GM18505 (cell line): Measurements from ENCODE around the gene MMP19.

Experiments
- ATAC-seq: cut with Tn5 transposase; IDR thresholded peaks from one replicate; pipeline ENCODE4 v1.9.1; 2021; ENCODE audit not compliant: unreplicated experiment
- POLR2A ChIP-seq: IDR thresholded peaks from 4 replicates; pipeline ENCODE4 v1.6.1; 2011; ENCODE audit warnings: borderline replicate concordance; ENCODE audit not compliant: insufficient read depth, insufficient read length; ENCODE audit errors: extremely low read depth

The MMP19 gene

GRCh38 chr12:55831447-55831815 lies 11.3 kb downstream of the MMP19 start:
- TF ChIP-seq POLR2A = no peak
- no peak for ATAC-seq

GRCh38 chr12:55830601-55831446 lies 11.9 kb downstream of the MMP19 start:
- peak; percentile 59 for TF ChIP-seq POLR2A
- ATAC-seq = no peak

GRCh38 chr12:55829967-55830600 lies 12.7 kb downstream of the MMP19 start:
- ATAC-seq = peak; percentile 25
- TF ChIP-seq POLR2A = no peak

- no peak for ATAC-seq
- TF ChIP-seq POLR2A = no peak
Measured at GRCh38 chr12:55828357-55828756, 14.4 kb downstream of the MMP19 start.

- no peak for ATAC-seq
Measured at GRCh38 chr12:55827806-55828205, 14.9 kb downstream of the MMP19 start.

GRCh38 chr12:55824726-55825125 lies 18.0 kb downstream of the MMP19 start:
- no peak for ATAC-seq
- peak; percentile 24 for TF ChIP-seq POLR2A

More at GRCh38 chr12:55827806-55828205, 14.9 kb downstream of the MMP19 start:
- no peak for TF ChIP-seq POLR2A

GRCh38 chr12:55823419-55823818 lies 19.3 kb downstream of the MMP19 start:
- no peak for TF ChIP-seq POLR2A
- no peak for ATAC-seq

GRCh38 chr12:55822228-55822627 lies 20.5 kb downstream of the MMP19 start:
- ATAC-seq = no peak
- no peak for TF ChIP-seq POLR2A

- ATAC-seq = no peak
Measured at GRCh38 chr12:55820679-55821078, 22.1 kb downstream of the MMP19 start.

GRCh38 chr12:55818886-55819285 lies 23.9 kb downstream of the MMP19 start:
- TF ChIP-seq POLR2A = no peak
- ATAC-seq = no peak

More at GRCh38 chr12:55820679-55821078, 22.1 kb downstream of the MMP19 start:
- TF ChIP-seq POLR2A = no peak

DNA sequence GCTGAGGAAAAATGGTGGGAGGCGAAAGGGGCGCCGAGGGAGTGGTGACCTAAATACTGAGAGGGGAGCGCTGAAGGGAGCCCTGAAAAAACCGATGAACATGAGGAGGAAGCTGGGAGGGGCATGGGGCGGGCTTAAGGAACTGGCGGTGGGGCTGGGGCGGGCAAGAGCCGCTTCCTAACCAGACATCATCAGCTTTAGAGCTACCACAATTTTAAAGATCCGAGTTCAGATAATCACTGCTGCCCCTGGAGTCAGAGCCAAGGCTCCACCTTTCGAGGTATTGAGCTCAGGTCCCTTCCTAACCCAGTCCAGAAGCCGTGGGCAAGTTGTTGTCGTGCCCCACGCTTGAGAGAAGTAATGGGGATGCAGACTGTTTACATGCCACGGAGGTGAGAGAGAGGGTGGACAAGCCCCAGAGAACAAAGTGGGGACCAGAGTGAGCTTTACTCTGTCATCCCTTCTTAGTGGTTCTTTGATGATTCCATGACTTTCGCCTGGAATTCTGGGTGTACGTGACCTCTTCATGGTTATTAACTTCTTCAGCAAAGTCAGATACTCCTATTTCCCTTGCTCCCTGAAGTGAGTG lies 24.5 kb downstream of the MMP19 start:
- ATAC-seq = peak; percentile 31
- no peak for TF ChIP-seq POLR2A

- peak; percentile 87 for TF ChIP-seq POLR2A
- peak; percentile 96 for ATAC-seq
Measured at GRCh38 chr12:55817345-55818139, 25.2 kb downstream of the MMP19 start, which contains the start of the genes ORMDL2 and SARNP. ORMDL2 (plus strand) TSS chr12:55818041; CDS start chr12:55819000, 959 bp downstream. SARNP (minus strand) TSS chr12:55817724; CDS start chr12:55817701, 23 bp downstream.

DNA sequence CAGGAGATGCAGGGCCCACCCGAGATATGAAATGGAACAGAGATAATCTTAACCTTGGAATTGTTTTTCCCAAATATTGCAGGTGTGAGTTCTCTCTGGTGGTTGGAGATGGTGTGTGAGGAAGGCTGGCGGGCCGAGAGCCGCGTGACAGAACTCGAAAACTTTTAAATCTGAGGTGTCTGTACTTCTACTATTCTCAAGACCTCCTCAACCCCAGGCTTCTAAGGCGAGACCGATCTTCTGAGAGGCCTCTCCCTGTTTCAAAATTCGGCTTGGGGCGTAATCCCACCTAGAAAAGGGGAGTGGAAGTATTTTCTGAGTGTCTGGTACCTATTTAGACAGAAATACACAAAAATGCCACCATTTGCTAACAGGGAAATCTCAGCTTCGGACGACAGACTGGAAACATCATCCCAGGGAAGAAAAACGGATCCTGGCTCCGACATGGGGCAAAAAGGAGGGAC lies 25.8 kb downstream of the MMP19 start:
- TF ChIP-seq POLR2A = no peak
- ATAC-seq = no peak
